ENCODE measurements around the gene CPO.

CPO gene

GRCh38 chr2:206993396-206993911 is 54.1 kb downstream of the CPO start:
- no peaks in the 10 kb centered on the region for H3K9me3 ChIP-seq (ENCODE audit: control insufficient read depth, insufficient read depth, low read length)
- no peaks in the 10 kb centered on the region for H3K4me1 ChIP-seq (ENCODE audit: control insufficient read depth, low read length)
- H3K79me2 ChIP-seq (ENCODE audit: control insufficient read depth, low read length): no peaks in the 10 kb centered on the region
- TF ChIP-seq, protein P1, sequence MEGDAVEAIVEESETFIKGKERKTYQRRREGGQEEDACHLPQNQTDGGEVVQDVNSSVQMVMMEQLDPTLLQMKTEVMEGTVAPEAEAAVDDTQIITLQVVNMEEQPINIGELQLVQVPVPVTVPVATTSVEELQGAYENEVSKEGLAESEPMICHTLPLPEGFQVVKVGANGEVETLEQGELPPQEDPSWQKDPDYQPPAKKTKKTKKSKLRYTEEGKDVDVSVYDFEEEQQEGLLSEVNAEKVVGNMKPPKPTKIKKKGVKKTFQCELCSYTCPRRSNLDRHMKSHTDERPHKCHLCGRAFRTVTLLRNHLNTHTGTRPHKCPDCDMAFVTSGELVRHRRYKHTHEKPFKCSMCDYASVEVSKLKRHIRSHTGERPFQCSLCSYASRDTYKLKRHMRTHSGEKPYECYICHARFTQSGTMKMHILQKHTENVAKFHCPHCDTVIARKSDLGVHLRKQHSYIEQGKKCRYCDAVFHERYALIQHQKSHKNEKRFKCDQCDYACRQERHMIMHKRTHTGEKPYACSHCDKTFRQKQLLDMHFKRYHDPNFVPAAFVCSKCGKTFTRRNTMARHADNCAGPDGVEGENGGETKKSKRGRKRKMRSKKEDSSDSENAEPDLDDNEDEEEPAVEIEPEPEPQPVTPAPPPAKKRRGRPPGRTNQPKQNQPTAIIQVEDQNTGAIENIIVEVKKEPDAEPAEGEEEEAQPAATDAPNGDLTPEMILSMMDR (IDR thresholded peaks at IDR 0.05; ENCODE audit: low read depth, low read length, poor library complexity, severe bottlenecking): no peak
- no peak for TF ChIP-seq EZH2phosphoT487 (IDR thresholded peaks at IDR 0.05; ENCODE audit: borderline replicate concordance, low read length)
- no peak overlapping the region for H3K27ac ChIP-seq (ENCODE audit: low read depth, low read length)
- no peak overlapping the region for H3K4me2 ChIP-seq (ENCODE audit: low read length)
- H3K9me2 ChIP-seq (replicated peaks; ENCODE audit: control insufficient read depth, low read length): no peaks in the 10 kb centered on the region
- H3F3A ChIP-seq (ENCODE audit: control insufficient read depth, insufficient read depth): no peaks in the 10 kb centered on the region
- H4K20me1 ChIP-seq (ENCODE audit: control insufficient read depth, insufficient read depth, low read depth, low read length): no peaks in the 10 kb centered on the region
- H3K27me3 ChIP-seq (ENCODE audit: control insufficient read depth, low read length): no peaks in the 10 kb centered on the region
- no peaks in the 10 kb centered on the region for H3K36me3 ChIP-seq (ENCODE audit: control insufficient read depth, low read length)
- H3K4me3 ChIP-seq (ENCODE audit: low read length): no peak overlapping the region

DNA sequence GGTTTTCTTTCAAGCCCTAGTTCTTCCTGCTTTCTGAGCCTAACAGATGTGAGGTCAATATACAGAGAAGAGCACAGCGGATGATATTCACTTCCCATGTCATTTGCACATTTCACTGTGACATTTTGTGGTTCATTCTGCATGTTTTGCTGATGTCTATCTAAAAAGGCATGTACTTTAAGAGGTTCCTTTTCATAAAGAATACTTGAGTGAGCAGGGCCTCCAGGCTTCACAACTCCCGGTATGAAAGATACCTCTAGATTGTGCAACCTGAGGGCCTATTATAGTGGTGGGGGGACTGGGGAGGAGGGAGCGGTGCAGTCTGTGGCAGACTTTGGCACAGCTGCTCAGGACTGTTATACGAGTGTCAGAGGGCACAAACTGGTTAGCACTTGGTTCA is 54.6 kb downstream of the CPO start:
- H3F3A ChIP-seq (ENCODE audit: control insufficient read depth, insufficient read depth): no peaks in the 10 kb centered on the region
- H3K36me3 ChIP-seq (ENCODE audit: control insufficient read depth, low read length): no peaks in the 10 kb centered on the region
- no peaks in the 10 kb centered on the region for H3K9me2 ChIP-seq (replicated peaks; ENCODE audit: control insufficient read depth, low read length)
- H3K9me3 ChIP-seq (ENCODE audit: control insufficient read depth, insufficient read depth, low read length): no peaks in the 10 kb centered on the region
- no peaks in the 10 kb centered on the region for H3K4me1 ChIP-seq (ENCODE audit: control insufficient read depth, low read length)
- H4K20me1 ChIP-seq (ENCODE audit: control insufficient read depth, insufficient read depth, low read depth, low read length): no peaks in the 10 kb centered on the region
- no peaks in the 10 kb centered on the region for H3K27me3 ChIP-seq (ENCODE audit: control insufficient read depth, low read length)
- no peaks in the 10 kb centered on the region for H3K79me2 ChIP-seq (ENCODE audit: control insufficient read depth, low read length)
- TF ChIP-seq EZH2phosphoT487 (IDR thresholded peaks at IDR 0.05; ENCODE audit: borderline replicate concordance, low read length): no peak
- TF ChIP-seq, protein P1 (IDR thresholded peaks at IDR 0.05; ENCODE audit: low read depth, low read length, poor library complexity, severe bottlenecking): no peak
- H3K27ac ChIP-seq (ENCODE audit: low read depth, low read length): no peak overlapping the region
- H3K4me3 ChIP-seq (ENCODE audit: low read length): no peak overlapping the region
- H3K4me2 ChIP-seq (ENCODE audit: low read length): no peak overlapping the region

DNA sequence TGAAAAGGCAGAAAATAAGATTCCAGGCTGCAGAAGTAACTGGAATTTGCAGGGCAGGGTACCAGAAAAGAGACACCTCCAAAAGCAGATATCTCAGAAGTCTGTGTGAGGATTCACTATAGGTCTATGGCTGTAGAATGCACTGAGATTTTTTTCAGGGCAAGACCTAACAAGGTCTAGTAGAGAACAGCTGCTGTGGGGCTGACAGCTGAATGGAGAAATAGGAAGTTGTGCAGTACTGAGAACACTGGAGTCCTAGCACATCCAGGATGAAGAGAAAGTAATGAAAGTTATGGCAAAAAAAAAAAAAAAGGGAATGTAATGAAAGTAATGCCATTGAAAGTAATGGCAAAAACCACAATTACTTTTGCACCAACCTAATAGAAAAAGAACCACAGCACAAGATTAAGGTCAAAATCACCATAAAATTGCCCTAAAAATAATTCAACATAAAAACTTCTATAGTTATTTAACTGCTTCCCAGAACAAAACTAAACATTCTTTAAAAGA is 57.3 kb downstream of the CPO start:
- no peak overlapping the region for H3K4me3 ChIP-seq (ENCODE audit: low read length)
- H3K9me3 ChIP-seq (ENCODE audit: control insufficient read depth, insufficient read depth, low read length): no peaks in the 10 kb centered on the region
- no peaks in the 10 kb centered on the region for H3K4me1 ChIP-seq (ENCODE audit: control insufficient read depth, low read length)
- no peak overlapping the region for H3K4me2 ChIP-seq (ENCODE audit: low read length)
- H3K27ac ChIP-seq (ENCODE audit: low read depth, low read length): no peak overlapping the region
- no peaks in the 10 kb centered on the region for H3K9me2 ChIP-seq (replicated peaks; ENCODE audit: control insufficient read depth, low read length)
- no peaks in the 10 kb centered on the region for H3K79me2 ChIP-seq (ENCODE audit: control insufficient read depth, low read length)
- H3F3A ChIP-seq (ENCODE audit: control insufficient read depth, insufficient read depth): no peaks in the 10 kb centered on the region
- H3K27me3 ChIP-seq (ENCODE audit: control insufficient read depth, low read length): no peaks in the 10 kb centered on the region
- H3K36me3 ChIP-seq (ENCODE audit: control insufficient read depth, low read length): no peaks in the 10 kb centered on the region
- no peaks in the 10 kb centered on the region for H4K20me1 ChIP-seq (ENCODE audit: control insufficient read depth, insufficient read depth, low read depth, low read length)
- TF ChIP-seq EZH2phosphoT487 (IDR thresholded peaks at IDR 0.05; ENCODE audit: borderline replicate concordance, low read length): no peak

GRCh38 chr2:207008105-207008990 is 69.0 kb downstream of the CPO start:
- H3F3A ChIP-seq (ENCODE audit: control insufficient read depth, insufficient read depth): no peaks in the 10 kb centered on the region
- H3K27me3 ChIP-seq (ENCODE audit: control insufficient read depth, low read length): no peaks in the 10 kb centered on the region
- H3K4me1 ChIP-seq (ENCODE audit: control insufficient read depth, low read length): no peaks in the 10 kb centered on the region
- no peaks in the 10 kb centered on the region for H3K9me3 ChIP-seq (ENCODE audit: control insufficient read depth, insufficient read depth, low read length)
- TF ChIP-seq, protein P1 (IDR thresholded peaks at IDR 0.05; ENCODE audit: low read depth, low read length, poor library complexity, severe bottlenecking): no peak
- TF ChIP-seq EZH2phosphoT487 (IDR thresholded peaks at IDR 0.05; ENCODE audit: borderline replicate concordance, low read length): no peak
- H4K20me1 ChIP-seq (ENCODE audit: control insufficient read depth, insufficient read depth, low read depth, low read length): no peaks in the 10 kb centered on the region
- no peaks in the 10 kb centered on the region for H3K79me2 ChIP-seq (ENCODE audit: control insufficient read depth, low read length)
- no peaks in the 10 kb centered on the region for H3K9me2 ChIP-seq (replicated peaks; ENCODE audit: control insufficient read depth, low read length)
- H3K4me3 ChIP-seq (ENCODE audit: low read length): no peak overlapping the region
- no peak overlapping the region for H3K4me2 ChIP-seq (ENCODE audit: low read length)
- no peaks in the 10 kb centered on the region for H3K36me3 ChIP-seq (ENCODE audit: control insufficient read depth, low read length)
- no peak overlapping the region for H3K27ac ChIP-seq (ENCODE audit: low read depth, low read length)
